Stimulated activated CD8-positive, alpha-beta memory T cell treated with anti-CD3 and anti-CD28 coated beads, Interleukin-15, amount 100 ng/mL, for 1 hour (primary cell): Measurements from ENCODE around the gene HAT1.

Source experiments
- DNase-seq: peaks from one replicate; pipeline ENCODE4 v3.0.0-alpha.2; 2020; ENCODE audit warnings: low read depth

Gene HAT1

DNA sequence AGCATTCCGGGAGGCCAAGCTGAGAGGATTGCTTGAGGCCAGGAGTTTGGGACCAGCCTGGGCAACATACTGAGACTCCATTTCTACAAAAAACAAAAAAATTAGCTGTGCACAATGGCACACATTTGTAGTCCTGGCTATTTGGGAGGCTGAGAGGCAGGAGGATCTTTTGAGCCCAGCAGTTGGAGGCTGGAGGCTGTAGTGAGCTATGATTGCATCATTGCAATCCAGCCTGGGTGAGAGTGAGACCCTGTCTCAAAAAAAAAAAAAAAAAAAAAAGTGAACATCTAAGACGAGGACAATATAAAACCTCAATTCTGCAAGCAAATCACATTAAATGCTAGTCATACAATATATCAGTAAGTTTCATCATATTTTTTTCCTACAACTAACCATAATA, 2.8 kb upstream of the HAT1 start:
- DNase-seq: no peak

DNA sequence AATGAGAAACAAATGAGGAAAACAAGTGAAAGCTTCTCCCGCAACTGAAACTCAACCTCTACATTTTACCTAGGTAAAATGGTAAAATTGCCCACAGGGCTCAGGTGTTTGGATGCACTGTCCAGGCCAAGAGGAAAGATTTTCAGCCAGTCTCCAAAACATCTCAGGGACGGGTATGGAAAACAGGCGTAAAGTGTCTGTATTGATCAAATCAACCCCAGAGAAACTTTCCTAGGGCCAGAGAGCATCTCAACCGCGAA, 361 bp upstream of the HAT1 start:
- no peak for DNase-seq

DNA sequence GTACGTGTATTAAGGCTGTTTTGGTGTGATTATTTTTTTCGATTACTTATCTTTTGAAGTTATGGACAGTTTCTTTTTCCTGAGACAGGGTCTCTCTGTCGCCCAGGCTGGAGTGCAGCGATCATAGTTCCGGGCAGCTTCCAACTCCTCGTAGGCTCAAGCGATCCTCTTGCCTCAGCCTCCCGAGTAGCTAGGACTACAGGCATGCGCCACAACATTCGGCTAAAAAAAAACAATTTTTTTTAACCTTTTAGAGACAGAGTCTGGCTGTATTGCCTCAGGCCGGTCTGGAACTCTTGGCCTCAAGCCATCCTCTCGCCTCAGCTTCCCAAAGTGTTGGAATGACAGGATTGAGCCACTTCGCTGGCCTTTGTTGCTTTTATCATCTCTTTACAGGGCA, 945 bp downstream of the HAT1 start:
- no peak for DNase-seq

DNA sequence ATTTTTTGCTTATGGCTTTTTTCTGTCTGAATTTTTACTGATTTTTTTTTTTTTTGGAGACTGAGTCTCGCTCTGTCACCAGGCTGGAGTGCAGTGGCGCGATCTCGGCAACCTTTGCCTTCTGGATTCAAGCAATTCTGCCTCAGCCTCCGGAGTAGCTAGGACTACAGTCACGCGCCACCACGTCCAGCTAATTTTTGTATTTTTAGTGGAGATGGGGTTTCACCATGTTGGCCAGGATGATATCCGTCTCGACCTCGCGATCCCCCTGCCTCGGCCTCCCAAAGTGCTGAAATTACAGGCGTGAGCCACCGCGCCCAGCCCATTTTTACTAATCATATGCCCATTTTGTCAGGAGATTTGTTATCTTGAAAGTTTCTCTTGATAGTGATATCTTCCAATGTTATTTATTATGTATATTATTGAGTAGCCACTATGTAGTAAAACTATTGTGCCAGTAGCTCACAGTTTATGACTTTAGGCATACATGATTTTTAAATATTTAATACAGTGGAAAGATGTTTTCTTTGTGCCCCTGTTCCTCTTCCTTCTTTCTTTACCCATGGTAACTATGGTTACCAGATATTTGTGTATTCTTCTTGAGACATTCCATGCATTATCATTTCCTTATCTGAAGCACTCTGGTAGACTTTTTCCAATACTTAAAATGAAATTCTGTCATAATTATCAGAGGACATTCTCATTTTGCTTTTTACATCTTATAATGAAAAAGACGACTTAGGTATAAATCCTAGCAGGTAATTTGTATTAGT, 2.1 kb downstream of the HAT1 start:
- DNase-seq: no peak

DNA sequence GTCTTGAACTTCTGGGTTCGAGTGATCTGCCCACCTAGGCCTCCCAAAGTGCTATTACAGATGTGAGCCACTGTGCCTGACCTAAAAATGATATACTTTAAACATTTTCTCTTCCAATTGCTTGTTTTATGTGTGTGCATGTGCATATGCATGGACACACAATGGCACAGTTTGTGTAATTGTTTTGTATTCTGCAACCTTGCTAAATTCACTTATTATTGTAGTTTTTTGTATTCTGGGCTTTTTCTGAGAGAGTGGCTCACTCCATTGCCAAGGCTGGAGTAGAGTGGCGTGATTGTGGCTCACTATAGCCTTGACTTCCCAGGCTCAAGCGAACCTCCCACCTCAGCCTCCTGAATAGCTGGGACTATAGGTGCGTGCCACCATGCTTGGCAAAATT, 8.1 kb downstream of the HAT1 start:
- DNase-seq: no peak

DNA sequence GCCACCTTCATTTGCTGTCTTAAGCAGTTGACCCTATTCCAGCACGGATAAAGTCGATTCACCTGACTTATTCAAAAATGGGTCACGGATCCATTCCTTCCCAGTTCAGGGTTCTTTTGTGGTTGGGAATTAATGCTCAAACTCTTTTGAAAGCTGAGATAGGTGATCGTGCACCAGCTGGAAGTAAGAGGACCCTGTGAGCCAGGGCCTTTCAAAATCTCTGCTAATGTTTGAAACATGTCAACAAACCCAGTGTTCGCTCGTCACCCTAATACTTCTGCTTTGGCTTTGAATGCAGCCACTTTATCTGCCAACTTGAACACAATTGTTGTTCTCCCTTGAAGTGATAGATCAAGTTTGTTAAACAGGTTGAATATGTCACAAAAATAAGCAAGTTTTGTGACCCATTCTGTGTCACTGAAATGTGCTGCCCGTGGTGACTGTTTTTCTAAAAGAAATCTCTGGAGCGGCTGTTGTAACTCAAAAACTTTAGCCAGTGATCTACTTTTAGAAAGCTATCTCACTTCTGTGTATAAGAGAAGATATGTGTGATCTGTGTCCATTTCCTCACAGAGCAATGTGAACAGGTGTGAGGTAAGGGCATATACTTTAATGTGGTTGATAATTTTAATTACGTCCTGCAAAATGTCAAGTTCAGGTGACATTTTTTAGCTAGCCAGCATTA, 16.9 kb downstream of the HAT1 start:
- DNase-seq: no peak

DNA sequence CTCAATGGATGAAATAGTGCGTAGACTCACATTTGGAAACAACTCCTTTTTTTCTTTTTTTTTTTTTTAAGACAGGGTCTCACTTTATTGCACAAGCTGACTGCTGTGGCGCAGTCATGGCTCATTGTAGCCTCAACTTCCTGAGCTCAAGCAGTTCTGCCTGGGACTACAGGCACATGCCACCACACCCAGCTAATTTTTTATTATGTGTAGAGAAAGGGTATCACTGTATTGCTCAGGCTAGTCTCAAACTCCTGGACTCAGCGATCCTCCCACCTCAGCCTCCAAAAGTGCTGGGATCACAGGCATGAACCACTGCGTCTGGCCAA, 17.4 kb downstream of the HAT1 start:
- no peak for DNase-seq

DNA sequence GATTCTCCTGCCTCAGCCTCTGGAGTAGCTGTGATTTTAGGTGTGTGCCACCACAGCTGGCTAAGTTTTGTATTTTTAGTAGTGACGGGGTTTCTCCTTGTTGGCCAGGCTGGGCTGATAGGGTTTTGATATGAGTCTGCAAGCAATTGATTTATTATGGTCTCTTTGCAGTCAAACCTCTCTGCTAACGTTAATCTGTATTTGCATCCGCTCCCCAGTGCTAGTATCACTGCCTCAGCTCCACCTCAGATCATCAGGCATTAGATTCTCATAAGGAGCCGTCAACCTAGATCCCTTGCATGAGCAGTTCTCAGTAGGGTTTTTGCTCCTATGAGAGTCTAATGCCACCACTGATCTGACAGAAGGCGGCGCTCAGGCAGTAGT, 19.0 kb downstream of the HAT1 start:
- DNase-seq: no peak

DNA sequence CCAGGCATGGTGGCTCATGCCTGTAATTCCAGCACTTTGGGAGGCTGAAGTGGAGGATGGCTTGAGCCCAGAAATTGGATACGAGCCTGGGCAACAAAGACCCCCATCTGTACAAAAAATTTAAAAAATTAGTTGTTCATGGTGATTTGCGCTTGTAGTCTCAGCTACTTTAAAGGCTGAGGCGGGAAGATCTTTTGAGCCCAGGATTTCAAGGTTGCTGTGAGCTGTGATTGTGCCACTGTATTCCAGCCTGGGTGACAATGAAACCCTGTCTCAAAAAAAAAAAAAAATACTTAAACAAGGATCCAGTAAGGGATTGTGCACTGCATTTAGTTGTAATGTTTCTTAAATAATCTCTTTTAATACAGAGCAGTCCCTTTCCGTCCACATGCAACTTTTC, 21.6 kb downstream of the HAT1 start:
- no peak for DNase-seq

DNA sequence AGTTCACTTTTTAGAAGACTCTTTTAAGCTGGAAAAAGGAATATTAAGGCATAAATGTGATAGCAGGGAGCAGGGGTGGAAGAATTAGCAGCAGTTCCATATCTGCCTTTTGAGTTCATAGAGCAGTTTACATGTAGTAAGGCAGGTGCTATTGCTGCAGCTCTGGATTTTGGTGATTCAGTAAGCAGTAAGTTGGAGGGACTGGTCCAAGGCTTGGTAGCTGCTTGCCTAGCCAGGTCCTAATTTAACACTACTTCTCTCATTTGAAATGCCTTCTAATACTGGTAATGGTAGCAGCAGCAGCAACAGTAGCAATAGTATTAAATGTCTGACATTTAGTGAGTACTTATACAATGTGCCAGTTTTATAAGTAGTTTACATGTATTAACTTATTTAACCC, 30.0 kb downstream of the HAT1 start:
- no peak for DNase-seq

DNA sequence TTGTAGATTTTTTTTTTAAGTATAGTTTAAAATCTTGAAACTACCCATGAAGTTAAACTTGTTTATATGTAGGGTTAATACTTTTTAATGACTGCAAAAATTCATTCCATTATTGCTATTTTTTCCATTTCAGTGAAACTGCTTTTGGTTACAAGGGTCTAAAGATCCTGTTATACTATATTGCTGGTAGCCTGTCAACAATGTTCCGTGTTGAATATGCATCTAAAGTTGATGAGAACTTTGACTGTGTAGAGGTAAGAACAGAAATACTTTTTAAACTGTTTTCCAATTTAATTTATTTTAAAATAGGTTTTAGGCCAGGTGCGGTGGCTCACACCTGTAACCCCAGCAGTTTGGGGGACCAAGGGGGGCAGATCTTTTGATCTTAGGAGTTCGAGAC, 30.5 kb downstream of the HAT1 start:
- no peak for DNase-seq

DNA sequence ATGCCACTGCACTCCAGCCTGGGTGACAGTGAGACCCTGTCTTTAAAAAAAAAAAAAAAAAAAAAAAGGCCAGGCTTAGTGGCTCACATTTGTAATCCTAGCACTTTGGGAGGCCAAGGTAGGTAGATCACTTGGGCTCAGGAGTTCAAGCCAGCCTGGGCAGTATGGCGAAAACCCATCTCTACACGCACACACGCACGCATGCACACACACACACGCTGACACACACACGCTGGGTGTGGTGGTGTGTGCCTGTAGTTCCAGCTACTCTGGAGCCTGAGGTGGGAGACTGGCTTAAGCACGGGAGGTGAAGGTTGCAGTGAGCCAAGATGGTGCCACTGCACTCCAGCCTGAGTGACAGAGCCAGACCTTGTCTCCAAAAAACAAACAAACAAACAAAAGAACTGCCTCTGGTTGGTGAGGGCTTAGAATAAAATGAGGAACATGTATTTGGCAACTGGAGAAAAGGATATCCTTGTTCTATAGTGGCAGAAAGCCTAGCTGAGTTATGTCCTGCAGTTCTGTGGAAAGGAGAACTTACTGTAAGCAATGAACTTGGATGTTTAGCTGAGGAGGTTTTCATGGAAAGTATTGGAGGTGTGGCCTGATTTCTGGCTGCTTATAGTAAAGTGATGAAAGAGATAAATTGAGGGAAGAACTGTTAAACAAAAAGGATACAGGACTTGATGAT, 34.0 kb downstream of the HAT1 start:
- DNase-seq: no peak

DNA sequence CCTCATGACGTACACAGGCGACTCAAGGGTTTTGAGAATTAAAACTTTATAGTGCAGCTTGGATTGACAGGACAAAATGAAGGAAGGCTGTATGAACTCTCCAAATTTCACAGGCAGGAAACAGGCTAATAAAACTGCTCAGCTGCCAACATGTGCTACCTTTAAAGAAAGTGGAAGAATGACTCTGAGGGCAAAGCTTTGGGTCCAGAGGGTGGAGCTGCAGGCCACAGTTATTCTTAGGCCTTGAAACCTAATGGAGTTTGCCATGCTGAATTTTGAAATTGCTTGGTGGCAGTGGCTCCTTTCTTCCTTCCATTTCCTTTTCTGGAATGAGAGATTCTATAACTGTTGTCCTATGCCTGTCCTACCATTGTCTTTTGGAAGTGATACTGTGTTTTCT, 34.8 kb downstream of the HAT1 start:
- no peak for DNase-seq

DNA sequence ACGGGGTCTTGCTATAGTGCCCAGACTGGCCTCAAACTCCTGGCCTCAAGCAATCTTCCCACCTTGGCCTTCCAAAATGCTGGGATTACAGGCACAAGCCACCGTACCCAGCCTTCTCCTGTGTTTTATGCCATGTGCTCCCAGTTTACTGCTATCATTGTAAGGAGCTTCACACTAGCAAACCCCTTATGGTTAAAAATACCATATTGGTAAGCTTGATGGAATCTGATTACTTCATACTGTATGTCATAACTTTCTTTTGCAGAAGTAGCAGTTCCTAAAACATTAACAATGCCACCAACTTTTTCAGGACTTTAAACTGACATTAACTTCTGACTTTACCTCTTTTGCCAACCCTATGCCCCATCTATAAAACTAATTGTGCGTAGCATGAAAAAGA, 36.2 kb downstream of the HAT1 start:
- no peak for DNase-seq

DNA sequence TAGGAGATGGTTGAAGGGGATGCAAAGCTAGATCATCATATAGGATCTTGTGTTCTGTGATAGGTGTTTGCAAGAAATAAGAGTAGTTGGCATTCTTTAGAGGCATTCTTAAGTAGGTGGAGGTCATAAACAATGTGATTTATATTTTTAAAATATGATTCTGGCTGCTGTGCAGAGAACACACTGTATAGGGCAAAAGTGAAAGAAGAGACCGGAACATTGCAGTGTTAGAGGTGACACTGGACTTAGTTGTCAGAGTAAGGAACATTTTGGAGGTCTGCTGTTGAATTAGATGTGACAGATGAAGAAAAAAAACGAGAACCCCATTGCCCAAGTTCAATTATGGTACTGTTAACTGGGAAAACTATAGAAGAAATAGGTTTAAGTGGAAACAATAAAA, 37.7 kb downstream of the HAT1 start:
- no peak for DNase-seq

DNA sequence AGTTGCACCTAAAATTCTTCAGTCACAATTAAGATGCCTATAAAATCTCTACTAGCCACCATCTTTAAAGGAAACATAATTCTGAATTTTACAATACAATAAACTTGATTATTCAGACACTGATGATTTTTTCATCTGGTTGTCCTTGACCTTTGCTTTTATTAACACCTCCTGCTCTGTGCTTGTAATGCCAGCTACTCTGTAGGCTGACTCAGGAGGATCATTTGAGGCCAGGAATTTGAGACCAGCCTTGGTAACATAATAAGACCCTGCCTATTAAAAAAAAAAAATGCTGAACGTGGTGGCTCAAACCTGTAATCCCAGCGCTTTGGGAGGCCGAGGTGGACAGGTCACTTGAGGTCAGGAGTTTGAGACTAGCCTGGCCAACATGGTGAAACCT, 38.3 kb downstream of the HAT1 start:
- no peak for DNase-seq

DNA sequence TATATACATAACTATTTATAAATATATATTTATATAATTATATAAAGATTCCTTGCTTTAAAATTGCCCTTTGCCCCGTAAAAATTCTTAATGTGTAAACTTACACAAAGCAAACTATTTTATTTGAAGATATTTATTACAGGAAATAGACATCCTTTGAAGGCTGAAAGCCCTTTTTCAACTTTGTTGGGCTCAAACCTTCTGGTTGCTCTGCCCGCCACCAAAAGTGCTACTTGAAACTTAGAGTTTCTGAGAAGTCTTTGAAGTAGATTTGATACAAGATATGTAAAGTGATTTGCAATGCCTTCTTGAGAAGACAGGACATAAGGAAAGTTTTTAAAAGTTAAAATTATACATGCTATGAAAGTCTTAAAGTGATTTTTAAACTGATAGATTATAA, 40.9 kb downstream of the HAT1 start:
- no peak for DNase-seq

DNA sequence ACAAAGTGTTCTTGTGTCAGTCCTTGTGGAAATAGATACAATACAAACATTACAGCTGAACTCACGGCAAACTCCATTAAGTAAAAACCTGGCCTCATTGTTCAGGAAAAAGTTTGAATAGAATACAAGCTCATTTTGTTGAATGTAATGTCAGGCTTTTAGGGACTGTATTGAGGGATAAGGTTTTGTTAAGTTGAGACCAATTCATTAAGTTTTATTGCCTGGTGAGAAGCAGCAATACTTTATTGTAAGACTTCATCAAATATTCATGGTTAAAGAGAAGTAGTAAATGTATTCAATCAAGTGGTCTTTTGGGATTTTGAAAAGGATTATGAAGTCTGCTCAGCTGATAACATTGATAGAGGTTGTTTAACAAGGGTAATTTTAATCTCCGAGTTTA, 42.0 kb downstream of the HAT1 start:
- DNase-seq: no peak

DNA sequence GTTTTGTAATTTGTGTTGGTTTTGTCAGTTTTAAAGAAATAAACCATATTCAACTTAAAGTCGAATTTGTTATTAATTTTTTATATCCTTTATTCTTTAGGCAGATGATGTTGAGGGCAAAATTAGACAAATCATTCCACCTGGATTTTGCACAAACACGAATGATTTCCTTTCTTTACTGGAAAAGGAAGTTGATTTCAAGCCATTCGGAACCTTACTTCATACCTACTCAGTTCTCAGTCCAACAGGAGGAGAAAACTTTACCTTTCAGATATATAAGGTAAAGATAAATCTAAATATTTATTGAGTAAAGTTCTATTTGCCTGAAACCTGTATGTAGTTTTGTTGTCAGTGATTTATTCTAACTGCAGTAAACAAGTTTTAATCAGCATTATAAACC, 43.0 kb downstream of the HAT1 start:
- DNase-seq: no peak

DNA sequence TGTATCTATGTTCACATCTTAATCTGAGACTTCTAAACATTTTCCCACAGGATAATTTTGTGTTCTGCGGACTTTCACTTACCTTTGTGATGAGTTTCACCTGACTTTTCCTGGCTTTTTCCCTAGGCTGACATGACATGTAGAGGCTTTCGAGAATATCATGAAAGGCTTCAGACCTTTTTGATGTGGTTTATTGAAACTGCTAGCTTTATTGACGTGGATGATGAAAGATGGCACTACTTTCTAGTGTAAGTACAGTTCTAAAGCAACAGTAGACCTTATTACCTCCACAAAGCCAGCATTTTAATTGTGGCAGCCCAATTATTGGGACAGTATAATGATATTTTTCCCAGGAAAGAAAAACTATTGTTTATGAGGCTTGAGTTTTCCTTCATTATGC, 43.4 kb downstream of the HAT1 start:
- no peak for DNase-seq

DNA sequence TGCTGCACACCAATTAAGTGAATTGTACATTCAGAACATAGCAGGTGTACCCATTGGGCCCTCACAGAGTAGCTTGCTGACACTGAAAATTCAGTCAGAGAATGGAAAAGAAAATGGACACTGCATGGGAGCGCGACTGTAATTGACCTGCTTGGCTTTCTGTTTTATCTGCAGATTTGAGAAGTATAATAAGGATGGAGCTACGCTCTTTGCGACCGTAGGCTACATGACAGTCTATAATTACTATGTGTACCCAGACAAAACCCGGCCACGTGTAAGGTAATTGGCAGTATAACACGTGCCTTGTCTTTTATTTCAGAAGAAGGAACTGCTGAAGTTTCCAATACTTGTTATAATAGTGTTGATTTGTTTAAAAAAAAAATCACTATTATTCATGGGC, 44.0 kb downstream of the HAT1 start:
- no peak for DNase-seq

DNA sequence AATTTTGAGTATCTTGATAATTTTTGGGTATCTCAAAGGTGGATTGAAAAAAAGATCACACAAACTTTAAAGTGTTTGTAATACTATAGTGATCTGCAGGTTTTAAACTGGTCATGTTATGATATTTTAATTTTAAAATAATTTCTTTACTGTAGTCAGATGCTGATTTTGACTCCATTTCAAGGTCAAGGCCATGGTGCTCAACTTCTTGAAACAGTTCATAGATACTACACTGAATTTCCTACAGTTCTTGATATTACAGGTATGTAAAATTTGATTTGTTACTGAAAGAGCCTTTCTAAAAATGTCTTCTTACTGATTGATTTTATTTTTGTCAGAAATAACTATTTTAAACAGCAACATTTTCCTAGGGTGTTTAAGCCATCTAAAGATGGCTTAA, 44.4 kb downstream of the HAT1 start:
- DNase-seq: no peak

DNA sequence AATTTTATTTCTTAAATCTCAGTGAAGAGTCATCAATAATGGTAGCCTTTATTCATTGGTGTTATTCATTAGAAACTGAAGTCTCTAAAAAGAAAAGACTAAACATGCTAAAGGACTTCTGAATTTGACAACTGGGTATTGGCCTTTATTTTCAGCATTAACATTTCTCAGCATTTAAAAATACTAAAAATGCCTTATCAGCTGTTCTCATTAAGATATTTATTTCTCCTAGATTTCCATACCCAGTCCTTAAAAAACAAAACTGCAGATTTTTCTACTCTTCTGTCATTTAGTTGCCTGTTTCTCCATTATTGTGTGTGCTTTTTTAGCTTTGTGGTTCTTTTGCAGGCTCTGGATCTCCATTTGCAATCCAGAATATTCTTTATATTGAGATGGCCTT, 46.2 kb downstream of the HAT1 start:
- DNase-seq: no peak
